B cell (primary cell): ENCODE results near the gene PRM1.

Experiments
- CTCF ChIP-seq: fragments of 200-600 bp; IDR thresholded peaks from one replicate; pipeline ENCODE4 v1.8.0; 2022; ENCODE audit warnings: antibody characterized with exemption, mild to moderate bottlenecking
- EZH2 ChIP-seq: IDR thresholded peaks from 2 replicates; pipeline ENCODE4 v1.6.1; 2012; ENCODE audit warnings: borderline replicate concordance, low read depth, mild to moderate bottlenecking, moderate library complexity, low read length; ENCODE audit not compliant: insufficient read depth, poor library complexity, severe bottlenecking

GRCh38 chr16:11272921-11273720, 8.0 kb downstream of the PRM1 start, which contains the start of gene PRM3:
- TF ChIP-seq EZH2 = no peak
- no peak for TF ChIP-seq CTCF
